Loucy (cell line): ENCODE data around the gene PTPN5.

Source experiments
- EZH2phosphoT487 ChIP-seq: fragments of 200-600 bp; IDR thresholded peaks from 2 replicates; pipeline ENCODE4 v1.6.1; 2018; ENCODE audit warnings: antibody characterized with exemption, mild to moderate bottlenecking, moderate library complexity, borderline replicate concordance
- TF ChIP-seq, protein P1 (sequence below): fragments of 200-600 bp; sonication (generic); conservative IDR thresholded peaks from 2 replicates; pipeline ENCODE4 v1.5.1; 2014; ENCODE audit warnings: mild to moderate bottlenecking, antibody characterized with exemption, low read length

DNA sequence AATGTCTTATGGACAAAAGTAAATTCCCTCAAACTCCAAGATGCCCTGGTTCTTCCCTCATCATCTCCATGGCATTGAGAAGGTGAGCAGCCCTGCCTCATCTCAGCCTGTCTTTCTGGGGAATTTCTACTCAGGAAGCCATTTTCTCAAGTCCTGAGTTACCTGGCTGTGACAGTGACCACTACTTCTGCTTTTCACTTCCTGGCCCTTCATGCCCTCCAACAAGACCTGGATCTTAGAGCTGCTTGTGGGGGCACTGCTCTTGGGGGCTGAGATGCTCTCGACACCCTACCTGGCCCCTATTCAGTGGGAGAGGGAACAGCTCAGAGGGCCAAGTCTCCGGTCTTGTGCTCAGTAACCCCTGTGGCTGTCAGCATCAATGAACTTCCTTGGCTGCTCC, 60.2 kb downstream of the PTPN5 start:
- TF ChIP-seq, protein P1, sequence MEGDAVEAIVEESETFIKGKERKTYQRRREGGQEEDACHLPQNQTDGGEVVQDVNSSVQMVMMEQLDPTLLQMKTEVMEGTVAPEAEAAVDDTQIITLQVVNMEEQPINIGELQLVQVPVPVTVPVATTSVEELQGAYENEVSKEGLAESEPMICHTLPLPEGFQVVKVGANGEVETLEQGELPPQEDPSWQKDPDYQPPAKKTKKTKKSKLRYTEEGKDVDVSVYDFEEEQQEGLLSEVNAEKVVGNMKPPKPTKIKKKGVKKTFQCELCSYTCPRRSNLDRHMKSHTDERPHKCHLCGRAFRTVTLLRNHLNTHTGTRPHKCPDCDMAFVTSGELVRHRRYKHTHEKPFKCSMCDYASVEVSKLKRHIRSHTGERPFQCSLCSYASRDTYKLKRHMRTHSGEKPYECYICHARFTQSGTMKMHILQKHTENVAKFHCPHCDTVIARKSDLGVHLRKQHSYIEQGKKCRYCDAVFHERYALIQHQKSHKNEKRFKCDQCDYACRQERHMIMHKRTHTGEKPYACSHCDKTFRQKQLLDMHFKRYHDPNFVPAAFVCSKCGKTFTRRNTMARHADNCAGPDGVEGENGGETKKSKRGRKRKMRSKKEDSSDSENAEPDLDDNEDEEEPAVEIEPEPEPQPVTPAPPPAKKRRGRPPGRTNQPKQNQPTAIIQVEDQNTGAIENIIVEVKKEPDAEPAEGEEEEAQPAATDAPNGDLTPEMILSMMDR: no peak
- no peak for TF ChIP-seq EZH2phosphoT487
